GM03348 (cell line): ENCODE data around the gene RAB3D.
"Not testable (repeated sequence)": the region's sequence is repeated elsewhere in the genome, so short reads cannot be mapped to it uniquely, and the experiment has no call there.

Source experiments
- DNase-seq: peaks from one replicate; pipeline ENCODE4 v3.0.0; 2012; ENCODE audit warnings: low spot score

The RAB3D gene, protein sequence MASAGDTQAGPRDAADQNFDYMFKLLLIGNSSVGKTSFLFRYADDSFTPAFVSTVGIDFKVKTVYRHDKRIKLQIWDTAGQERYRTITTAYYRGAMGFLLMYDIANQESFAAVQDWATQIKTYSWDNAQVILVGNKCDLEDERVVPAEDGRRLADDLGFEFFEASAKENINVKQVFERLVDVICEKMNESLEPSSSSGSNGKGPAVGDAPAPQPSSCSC

DNA sequence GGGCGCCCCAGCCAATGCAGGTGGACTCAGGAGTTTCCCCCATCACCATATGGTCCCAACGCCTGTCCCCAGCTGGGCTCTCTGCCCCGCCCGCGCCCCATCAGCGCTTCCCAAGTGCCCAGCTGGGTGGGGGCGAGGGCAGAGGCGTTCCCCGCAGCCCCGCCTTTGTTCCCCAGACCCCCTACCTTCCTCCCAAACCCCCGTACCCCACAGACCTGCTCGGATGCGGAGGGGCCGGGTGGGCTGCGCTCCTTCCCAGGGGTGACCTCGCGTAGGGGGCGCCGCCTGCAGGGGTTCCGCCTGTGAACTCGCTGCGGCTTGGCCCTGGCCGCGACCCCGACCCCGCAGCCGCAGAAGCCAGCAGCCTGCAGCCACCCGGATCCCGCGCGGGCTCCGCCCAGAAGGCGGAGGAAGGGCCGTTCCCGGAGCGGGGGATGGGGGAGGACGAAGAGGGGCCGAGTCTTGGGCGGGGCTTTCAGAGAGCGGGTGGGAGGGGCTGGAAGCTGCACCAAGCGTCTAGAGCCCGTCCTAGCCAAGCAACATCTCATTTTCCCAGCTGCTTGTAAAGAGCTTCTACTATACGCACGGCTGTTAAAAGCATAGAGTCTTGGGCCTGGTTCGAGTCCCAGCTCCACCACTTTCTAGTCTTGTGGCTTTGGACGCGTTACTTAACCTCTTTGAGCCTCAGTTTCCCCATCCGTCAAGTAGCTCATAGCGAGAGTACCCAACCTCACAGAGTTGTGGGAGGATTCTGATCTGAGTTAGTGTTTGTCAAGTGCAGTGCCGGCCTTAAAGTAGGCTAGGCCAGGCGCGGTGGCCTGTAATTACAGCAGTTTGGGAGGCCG, at the start of gene RAB3D:
TSS of gene RAB3D (minus strand) at position 404 of the 845 bp plus-strand sequence. CDS start 2,258 bp downstream, outside the sequence.
- DNase-seq = peak; percentile 98

DNA sequence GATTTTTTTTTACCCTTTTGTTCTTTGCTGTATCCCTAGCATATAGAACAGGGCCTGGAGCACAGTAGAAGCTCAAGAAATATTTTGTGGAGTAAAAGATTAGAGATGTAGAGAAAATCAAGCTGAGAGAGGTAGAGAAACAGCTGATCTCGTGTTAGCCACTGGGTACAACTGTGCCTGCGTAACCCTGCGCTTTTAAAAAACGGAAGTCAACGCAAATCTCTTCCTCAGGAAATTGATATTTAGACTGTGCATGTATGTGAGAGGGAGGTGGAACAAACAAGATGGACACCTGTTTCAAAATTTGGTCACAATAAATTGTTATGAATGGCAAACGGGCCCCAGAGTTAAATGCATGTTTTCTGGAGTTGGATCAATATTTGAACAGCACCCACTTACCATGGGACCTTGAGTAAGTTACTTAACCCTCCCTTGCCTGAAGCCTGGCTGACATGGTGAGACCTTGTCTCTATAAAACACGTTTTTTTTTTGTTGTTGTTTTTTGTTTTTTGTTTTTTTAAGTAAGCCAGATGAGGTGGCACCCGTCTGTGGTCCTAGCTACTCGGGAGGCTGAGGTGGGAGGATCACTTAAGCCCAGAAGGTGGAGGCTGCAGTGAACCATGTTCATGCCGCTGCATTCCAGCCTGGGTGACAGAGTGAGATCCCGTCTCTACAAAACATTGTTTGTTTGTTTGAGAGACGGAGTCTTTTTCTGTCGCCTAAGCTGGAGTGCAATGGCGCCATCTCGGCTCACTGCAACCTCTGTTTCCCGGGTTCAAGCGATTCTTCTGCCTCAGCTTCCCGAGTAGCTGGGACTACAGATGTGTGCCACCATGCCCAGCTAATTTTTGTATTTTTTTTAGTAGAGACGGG, 47.9 kb upstream of the RAB3D start:
- DNase-seq = no peak

DNA sequence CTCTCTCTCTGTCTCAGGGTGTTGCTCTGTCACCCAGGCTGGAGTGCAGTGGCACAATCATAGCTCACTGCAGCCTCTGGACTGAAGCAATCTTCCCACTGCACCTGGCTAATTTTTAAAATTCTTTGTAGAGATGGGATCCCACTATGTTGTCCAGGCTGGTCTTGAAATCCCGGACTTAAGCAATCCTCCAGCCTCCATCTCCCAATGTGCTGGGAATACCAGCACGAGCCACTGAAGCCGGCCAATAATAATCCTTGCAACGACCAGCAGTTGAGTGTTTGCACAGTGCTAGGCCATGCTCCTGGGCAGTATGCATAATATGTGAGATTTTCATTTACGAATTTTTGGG, 45.3 kb upstream of the RAB3D start:
- DNase-seq = no peak

DNA sequence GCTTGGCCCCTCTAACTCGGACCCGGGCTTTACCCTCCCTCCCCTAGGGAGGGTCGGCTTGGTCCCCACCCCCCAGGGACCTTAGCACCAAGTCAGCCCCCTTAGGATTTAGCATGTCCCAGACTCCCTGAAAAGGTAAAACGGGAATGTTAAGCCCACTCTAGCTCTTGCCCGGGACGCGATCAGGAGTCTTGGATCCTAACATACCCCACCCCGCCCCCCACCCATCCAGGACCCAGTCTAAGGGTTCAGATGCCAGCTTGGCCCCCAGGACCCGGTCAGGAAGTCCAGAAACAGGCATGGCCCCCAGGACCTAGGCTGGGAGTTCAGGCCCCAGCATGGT, 44.2 kb upstream of the RAB3D start:
- DNase-seq = no peak

DNA sequence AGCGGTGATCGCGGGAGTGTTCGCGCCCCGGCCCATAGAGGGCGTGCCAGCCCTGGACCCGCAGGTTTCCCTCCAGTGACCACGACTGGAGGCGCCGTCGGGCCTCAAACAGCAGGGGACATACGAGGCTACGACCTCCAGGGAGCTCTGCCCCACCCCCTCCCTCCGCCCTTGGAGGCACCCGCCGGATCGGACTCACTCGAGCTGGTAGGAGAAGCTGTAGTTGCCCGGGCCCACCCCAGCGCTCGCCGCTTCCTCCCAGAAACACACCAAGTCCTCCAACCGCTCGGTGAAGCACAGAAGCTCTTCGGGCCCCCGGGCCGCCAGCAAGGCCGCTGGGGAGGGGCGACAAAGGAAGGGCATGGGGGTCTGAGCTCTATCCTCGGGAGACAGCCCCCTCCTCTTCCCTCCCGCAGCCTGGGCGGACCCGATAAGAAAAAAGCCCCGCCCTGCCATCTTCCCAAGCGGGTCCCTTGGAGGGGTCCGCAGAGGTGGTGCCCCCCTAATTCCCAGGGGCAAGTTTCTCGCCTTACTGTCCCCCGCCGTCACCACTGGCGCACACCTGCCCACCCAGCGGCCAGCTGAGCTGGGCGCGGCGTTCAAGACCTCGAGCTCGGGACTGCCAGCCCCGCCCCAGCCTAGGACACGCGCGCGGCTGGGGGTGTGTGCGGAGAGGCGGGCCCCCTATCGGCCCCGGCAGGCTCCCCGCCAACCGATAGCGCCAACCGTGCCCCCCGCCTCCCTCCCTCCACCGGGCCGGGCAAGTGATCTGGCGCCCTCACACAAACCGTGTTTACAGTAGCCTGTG, 43.6 kb upstream of the RAB3D start:
- DNase-seq = peak; percentile 46

DNA sequence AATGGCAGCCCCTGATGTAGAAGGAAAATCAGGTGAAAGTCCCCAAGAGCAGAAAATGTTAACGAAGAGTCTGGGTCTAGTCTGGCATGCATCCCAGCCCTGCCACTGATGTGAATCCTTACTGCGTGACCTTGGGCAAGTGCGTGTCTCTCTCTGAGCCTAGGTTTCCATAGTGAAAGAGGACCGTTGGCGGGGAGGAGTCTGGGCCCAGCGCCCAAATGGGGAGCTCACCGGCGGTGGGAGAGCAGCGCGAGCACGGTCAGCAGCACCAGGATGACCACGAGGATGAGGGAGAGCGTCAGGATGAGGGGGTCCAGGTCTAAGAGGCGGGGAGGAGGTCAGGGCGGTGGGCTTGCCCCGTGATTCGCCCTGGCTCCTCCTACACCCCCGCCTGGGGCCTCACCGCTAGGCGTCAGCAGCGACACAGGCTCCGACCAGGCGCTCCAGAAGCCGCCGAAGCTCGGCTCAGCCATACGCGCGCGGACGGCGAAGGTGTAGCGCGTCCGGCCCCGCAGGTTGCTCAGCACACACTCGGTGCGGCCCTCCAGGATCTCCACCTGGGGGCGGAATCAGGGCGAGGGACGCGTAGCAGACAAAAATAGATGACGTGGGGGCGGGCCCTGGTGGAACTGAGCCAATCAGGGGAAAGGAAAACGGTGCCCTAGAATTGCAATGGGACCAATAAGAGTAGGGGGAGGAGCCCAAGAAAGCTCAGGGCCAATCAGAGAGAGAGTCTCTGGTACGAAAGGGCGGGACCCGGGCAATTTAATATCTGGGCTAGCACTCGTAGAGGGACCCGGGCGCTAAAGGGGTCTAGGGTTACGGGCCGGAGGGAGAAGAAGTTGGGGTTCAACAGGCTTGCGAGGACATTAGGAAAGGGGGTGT, 41.4 kb upstream of the RAB3D start:
- peak; percentile 98 for DNase-seq

DNA sequence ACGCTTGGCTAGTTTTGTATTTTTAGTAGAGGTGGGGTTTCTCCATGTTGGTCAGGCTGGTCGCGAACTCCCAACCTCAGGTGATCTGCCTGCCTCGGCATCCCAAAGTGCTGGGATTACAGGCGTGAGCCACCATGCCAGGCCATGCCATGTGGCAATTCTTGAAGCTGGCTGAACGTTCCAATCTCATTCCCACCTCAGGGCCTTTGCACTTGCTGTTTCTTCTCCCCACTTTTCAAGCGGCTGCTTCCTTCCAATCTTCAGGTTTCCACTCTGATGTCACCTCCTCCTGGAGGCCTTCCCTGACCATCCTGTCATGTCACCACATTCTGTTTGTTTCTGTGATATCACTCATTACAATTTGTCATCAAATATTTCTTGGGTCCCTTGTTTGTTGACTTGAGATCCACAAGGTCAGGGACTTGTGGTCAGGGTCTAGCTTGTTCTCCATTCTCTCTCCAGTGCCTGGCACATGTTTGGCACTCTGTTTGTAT, 40.4 kb upstream of the RAB3D start:
- DNase-seq = no peak

DNA sequence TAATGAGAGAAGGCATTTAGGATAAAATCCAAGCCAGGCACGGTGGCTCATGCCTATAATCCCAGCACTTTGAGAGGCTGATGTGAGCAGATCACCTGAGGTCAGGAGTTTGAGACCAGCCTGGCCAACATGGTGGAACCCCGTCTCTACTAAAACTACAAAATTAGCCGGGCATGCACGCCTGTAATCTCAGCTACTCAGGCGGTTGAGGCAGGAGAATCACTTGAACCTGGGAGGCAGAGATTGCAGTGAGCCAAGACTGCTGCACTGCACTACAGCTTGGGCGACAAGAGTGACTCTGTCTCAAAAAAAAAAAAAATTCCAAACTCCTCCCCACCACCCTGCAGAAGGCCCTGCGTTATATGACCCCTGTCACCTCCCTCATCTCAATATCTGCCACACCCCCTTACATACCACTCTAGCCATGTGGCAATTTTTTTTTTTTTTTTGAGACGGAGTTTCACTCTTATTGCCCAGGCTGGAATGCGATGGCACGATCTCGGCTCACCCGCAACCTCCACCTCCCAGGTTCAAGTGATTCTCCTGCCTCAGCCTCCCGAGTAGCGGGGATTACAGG, 39.9 kb upstream of the RAB3D start:
- DNase-seq = not testable (repeated sequence)

DNA sequence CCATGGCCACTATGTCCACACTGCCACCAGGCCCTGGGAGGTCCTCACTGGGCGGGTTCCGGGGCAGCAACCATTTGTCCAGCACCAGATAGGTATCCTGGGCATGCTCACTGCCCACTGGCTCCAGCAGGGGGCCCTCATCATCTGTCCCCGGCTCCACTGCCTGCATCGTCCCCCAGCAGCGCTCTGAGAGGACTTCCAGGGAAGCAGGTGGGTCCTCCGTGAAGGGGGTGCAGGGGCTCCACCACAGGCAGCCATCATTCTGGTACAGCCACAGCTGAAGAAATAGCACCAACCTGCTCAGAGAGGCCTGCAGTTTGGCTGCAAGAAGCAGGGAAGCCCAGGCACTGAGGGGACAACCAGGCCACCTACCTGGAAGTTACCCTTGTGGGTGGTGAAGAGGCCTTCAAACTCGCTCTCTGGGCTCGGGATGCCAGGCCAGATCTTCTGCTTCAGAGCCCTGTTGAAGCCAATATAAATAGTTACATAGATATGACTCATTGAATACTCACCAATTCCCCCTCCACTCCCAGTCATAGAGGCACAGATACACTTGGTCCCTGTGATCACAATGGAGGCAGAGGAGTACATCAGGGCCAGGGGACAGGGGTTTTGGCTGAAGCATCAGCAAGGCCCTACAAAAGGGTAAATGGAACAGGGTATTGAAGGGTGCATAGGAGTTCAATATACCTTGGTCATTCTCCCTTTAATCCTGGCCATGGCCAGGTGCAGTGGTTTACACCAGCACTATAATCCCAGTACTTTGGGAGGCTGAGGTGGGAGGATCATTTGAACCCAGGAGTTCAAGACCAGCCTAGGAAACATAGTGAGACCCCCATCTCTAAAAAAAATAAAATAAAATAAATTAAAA, 39.1 kb upstream of the RAB3D start:
- DNase-seq = peak; percentile 77

DNA sequence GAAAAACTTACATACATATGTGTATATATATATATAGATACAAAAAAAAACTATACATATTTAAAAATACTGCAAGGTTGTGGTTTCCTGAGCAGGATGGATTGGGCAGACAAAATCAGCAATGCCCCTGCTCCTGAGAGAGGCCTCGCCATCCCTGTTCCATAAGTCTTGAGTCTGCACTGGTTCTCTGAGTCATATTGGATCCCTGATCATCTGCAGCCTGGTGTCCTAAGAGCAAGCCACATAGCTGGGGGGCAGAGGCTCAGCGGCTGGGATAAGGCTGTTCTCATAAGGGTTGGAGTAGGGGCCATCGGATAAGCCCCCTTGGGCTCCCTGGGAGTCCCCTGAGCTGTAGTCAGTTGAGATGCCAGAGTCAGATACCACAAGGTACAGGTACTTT, 38.3 kb upstream of the RAB3D start:
- no peak for DNase-seq

DNA sequence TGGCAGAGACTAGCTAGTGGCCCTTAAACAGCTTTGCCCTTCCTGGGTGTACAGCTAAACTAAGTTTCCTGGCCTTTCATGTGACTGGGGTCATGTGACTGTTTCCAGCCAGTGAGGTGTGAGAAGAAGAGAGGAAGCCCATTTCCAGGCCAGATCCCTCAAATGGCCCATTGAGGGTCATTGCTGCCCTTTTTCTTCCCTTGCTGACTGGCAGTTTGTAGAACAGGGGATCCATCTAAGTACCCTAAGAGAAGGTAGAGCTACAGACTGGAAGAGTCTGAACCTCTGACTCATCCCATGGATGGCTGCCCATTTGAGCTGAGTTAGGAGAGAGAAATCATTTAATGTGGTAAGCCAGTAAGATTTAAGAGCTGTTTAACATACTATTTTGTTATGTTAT, 37.8 kb upstream of the RAB3D start:
- peak; percentile 73 for DNase-seq

DNA sequence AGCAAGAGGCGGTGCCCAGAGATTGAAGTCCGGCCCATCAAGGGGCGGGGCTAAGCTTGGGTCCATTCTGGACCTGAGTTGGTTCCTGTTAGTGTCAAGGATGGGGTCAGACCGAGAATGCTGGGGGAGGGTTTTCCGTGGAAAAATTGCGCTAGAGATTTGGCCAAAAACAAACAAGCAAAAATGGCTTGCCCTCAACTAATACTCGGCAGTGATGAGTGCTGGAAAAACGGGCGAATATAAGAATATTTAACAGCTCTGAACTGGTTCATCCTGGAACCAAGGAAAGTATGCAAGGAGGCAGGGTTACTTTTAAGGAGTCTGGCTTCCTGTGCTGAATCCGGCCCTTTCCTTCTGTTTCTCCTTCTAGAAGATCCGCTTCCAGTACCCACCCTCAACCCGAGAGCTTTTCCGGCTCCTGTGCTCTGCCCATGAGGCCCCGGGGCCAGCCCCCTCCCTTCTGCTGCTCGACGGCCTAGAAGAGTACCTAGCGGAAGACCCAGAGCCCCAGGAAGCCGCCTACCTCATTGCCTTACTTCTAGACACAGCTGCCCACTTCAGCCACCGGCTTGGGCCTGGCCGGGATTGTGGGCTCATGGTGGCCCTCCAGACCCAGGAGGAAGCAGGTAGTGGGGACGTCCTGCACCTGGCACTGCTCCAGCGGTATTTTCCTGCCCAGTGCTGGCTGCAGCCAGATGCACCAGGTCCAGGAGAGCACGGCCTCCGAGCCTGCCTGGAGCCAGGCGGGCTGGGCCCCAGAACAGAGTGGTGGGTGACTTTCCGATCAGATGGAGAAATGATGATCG, 35.9 kb upstream of the RAB3D start:
- DNase-seq = no peak

DNA sequence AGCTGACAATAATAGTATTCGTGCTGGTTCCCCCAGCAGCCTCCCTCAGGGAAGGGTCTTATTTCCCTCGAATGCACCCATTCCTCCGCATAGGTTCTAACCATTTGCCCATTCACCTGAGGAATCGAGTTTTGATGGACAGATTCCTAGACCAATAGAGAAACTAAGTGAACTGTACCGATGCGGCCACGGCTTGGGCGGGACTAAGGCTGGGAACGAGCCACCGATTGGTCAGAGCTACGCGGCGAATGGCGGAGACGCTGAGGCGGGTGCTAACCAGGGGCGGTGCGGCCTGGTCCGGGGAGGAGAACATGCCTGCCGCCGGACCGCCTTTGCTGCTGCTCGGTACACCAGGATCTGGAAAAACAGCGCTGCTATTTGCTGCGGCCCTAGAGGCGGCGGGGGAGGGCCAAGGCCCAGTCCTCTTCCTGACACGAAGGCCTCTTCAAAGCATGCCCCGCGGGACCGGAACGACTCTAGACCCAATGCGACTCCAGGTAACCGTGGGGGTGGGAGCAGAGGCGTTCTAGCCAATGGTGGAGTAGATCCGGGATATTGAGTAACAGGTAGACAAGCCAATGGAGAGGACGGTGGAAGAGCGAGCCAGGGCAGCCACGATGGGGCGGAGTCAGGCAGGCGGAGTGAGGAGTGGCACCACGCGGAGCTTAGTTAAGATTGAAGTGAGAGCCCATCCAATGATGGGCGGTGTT, 35.1 kb upstream of the RAB3D start, which contains the start of gene SWSAP1:
TSS of gene SWSAP1 (plus strand) at position 234 of the 710 bp plus-strand sequence. CDS start at position 249, 15 bp downstream.
- peak; percentile 99 for DNase-seq

DNA sequence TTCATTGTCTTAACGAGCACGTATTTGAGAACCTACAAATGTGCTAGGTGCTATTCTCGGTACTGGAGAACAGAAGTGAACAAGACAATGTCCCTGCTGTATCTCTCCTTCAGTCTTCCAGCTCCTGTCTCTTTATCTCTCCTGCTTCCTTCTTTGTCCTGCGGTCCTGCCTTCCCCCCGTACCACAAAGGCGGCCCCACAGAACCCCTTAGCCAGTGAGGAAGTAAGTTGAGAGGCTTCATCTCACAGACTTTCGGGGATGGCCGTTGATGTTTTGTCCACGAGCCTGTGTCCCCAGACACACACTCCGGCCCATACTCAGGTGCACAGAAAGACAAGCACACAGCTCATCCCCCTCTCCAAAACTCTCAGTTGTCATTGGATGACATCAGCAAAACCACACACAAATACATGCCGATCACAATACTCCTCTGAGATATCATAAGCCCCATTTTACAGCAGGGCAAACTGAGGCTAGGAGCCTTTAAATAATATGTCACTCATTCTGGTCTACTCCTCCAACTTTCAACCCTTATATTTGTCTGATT, 34.5 kb upstream of the RAB3D start:
- no peak for DNase-seq

DNA sequence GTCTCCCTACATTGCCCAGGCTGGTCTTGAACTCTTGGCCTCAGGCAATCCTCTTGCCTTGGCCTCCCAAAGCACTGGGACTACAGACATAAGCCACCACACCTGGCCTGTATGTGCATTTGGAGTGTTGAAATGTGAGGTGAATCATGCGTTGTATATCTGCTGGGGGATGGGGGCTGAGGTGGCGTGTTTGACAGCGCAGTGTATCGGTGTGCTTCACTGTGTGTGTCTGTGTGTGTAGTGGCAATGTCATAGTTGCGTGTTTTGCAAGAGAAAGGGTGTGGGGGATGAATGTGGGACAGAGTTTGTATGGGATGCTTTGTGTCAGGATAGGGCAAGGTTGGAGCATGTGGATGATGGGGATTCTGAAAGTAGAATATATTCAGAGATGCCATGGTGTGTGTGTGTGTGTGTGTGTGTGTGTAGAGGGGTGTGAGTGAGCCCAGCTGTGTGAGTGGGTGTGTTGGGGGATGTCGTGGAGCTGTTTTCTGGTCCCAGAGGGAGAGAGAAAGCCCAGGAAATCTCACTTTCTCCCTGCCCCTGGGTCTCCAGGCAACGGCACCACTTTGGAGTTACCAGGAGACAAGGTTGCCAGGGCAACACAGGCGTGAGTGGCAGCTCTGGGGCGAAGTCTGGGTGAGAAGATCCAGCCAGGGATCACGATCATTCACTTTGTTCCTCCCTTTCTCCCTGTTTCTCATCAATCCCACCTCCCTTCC, 33.9 kb upstream of the RAB3D start:
- DNase-seq = no peak

DNA sequence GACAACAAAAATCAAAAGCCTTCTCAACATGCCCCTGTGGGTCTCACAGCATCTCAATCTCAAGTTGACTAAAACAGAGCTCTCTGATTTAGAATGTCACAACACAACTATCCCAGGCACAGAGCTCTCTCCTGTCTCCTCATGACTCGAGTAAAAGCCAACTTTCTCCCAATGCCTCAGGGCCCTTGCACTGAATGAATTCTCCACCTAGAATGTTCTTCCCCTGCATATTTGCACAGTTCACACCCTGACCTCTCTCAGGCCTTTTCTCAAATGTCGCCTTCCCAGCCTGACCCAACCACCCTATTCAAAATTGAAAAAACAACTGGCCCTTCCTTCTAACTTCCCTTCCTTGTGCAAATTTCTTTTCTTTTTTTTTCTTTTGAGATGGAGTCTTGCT, 31.3 kb upstream of the RAB3D start:
- DNase-seq = no peak

DNA sequence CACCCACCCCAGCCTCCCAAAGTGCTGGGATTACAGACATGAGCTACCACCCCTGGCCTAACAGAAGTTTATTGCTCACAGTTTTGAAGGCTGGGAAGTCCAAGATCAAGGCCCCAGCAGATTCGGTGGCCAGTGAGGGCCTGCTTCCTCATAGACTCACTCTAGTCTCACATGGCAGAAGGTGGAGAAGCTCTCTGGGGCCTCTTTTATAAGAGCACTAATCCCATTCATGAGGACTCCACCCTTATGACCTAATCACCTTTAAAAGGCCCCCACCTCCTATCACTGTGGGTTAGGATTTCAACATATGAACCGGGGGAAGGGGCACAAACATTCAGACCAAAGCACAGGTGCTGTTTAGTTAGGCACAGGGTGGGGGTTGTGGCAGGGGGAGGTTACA, 28.1 kb upstream of the RAB3D start:
- no peak for DNase-seq
